Choroid plexus epithelial cell (primary cell): Measurements from ENCODE around the gene GBF1.

Source experiments
- DNase-seq: peaks from one replicate; pipeline ENCODE4 v3.0.0-alpha.2; 2010; ENCODE audit warnings: low read depth
- H3K4me3 ChIP-seq: 2 replicates; pipeline ENCODE4 v1.5.1; 2011; ENCODE audit warnings: low read depth, mild to moderate bottlenecking, control low read depth, low read length, moderate library complexity
- TF ChIP-seq, protein P1 (sequence below): conservative IDR thresholded peaks from 2 replicates; pipeline ENCODE4 v1.5.1; 2011; ENCODE audit warnings: low read depth, mild to moderate bottlenecking, control low read depth, inconsistent platforms, low read length, moderate library complexity

Gene GBF1

GRCh38 chr10:102406815-102407214 lies 161.5 kb downstream of the GBF1 start:
- no peak for DNase-seq
- no peak overlapping the region for H3K4me3 ChIP-seq
- TF ChIP-seq, protein P1, sequence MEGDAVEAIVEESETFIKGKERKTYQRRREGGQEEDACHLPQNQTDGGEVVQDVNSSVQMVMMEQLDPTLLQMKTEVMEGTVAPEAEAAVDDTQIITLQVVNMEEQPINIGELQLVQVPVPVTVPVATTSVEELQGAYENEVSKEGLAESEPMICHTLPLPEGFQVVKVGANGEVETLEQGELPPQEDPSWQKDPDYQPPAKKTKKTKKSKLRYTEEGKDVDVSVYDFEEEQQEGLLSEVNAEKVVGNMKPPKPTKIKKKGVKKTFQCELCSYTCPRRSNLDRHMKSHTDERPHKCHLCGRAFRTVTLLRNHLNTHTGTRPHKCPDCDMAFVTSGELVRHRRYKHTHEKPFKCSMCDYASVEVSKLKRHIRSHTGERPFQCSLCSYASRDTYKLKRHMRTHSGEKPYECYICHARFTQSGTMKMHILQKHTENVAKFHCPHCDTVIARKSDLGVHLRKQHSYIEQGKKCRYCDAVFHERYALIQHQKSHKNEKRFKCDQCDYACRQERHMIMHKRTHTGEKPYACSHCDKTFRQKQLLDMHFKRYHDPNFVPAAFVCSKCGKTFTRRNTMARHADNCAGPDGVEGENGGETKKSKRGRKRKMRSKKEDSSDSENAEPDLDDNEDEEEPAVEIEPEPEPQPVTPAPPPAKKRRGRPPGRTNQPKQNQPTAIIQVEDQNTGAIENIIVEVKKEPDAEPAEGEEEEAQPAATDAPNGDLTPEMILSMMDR = no peak

GRCh38 chr10:102407425-102408130 lies 162.2 kb downstream of the GBF1 start:
- no peak for DNase-seq
- TF ChIP-seq, protein P1 = no peak
- H3K4me3 ChIP-seq = no peak overlapping the region

DNA sequence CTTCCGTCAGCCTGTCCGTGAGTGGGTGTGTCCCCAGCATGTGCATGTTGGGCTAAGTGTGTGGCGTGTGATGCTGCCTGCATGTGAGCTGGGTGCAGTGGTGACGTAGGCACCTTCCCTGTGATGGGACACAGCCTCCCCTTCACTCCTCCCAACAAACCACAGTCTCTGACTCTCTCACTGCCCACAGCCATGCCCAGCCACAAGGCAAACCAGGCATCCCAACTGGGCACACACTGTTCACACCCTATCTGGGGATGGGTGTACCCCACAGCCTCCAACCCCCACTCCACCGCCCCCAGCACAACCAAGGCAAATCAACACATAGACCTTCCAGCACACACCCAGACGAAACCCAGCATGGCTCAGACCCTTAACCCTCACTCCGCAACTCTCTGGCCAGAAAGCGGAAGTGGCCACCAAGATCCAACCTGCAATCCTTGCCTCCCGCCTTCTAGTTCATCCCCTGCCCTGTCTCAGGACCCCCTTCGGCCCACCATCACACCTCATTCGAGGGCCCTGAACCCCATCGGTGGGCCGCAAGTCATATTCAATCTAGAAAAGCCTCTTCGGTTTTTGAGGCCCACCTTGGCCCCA lies 162.9 kb downstream of the GBF1 start:
- H3K4me3 ChIP-seq = peak overlapping the region; percentile 54
- DNase-seq = no peak
- TF ChIP-seq, protein P1 = no peak

- TF ChIP-seq, protein P1 = no peak
- DNase-seq = peak; percentile 44
- peak overlapping the region; percentile 54 for H3K4me3 ChIP-seq
These were observed 163.6 kb downstream of the GBF1 start for GRCh38 chr10:102408728-102409603.

DNA sequence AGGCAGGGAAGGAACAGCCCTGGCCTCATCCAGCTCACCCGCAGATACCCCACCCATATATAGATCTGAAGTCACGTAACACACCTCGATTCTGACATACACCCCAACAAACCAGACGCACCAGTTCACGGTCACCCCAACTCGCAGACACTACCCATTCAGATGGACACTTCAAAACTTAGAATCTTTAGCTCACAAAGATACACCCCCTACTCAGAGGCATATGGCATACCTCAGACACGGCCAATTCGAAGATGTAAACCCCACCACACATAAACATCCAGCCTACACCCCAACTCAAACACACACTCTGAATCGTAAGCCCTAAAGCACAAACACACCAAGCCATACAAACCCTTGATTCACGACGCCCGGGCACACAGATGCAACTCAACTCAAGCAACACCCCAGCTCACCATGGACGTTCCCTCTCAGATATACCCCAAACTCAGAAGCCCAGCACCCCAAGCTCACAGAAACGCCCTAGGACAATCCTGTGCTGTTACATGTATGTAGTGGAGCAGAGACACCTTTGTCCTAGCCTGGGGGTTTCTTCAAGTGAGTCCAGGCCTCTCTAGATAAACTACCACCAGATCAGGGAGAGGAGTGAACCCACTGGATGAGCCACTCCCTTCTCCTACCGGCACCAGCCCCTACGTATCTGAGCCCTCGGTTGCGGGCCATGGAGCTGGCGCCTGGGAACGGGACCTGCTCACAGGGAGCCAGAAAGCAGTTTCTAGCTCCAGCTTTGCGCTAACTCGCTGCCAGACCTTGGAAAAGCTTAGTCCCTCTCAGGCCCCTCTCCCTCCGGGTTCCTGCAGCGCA lies 164.5 kb downstream of the GBF1 start:
- DNase-seq = no peak
- TF ChIP-seq, protein P1 = no peak
- H3K4me3 ChIP-seq = peak overlapping the region; percentile 61

GRCh38 chr10:102410429-102411073 lies 165.2 kb downstream of the GBF1 start:
- TF ChIP-seq, protein P1 = no peak
- DNase-seq = peak; percentile 39
- peak overlapping the region; percentile 61 for H3K4me3 ChIP-seq
